ENCODE data around the gene PYHIN1.
"Not testable (repeated sequence)": the region's sequence is repeated elsewhere in the genome, so short reads cannot be mapped to it uniquely, and the experiment has no call there.

PYHIN1 gene

GRCh38 chr1:159000070-159000409 lies 68.7 kb downstream of the PYHIN1 start:
- TF ChIP-seq CTCF (IDR thresholded peaks at IDR 0.05; ENCODE audit: control extremely low read depth, extremely low read depth, low read depth, missing control alignments) = no peak
- POLR2A ChIA-PET = no interaction called here
- CTCF ChIA-PET = interaction anchor here (0.8 to 1.5 kb wide), 4 partner anchors 9 to 493 kb away, joined by 3 to 5 read pairs (median 4); partner anchors contain the start of gene IFI16
- no peak for DNase-seq (ENCODE audit: extremely low spot score)

- DNase-seq (ENCODE audit: extremely low spot score) = no peak
- TF ChIP-seq CTCF (IDR thresholded peaks at IDR 0.05; ENCODE audit: control extremely low read depth, extremely low read depth, low read depth, missing control alignments) = no peak
- ChIA-PET POLR2A (no interaction called here), CTCF (interaction anchor here (0.8 to 1.5 kb wide), 4 partner anchors 8 to 494 kb away, joined by 3 to 5 read pairs (median 4); partner anchors contain the start of gene IFI16)
Measured at GRCh38 chr1:159000625-159001024, 69.3 kb downstream of the PYHIN1 start.

- no peak for DNase-seq (ENCODE audit: extremely low spot score)
- CTCF ChIA-PET = interaction anchor here (1.3 kb wide), 1 partner anchor 14 kb away, joined by 5 read pairs; no protein-coding TSS in a partner anchor
Measured at GRCh38 chr1:159005161-159005560, 73.8 kb downstream of the PYHIN1 start.

GRCh38 chr1:159005676-159006075 lies 74.3 kb downstream of the PYHIN1 start:
- no peak for TF ChIP-seq CTCF (IDR thresholded peaks at IDR 0.05; ENCODE audit: control extremely low read depth, extremely low read depth, low read depth, missing control alignments)
- DNase-seq (ENCODE audit: extremely low spot score) = no peak
- ChIA-PET CTCF (interaction anchor here (1.3 kb wide), 1 partner anchor 13 kb away, joined by 5 read pairs; no protein-coding TSS in a partner anchor), POLR2A (no interaction called here)

More at GRCh38 chr1:159005161-159005560, 73.8 kb downstream of the PYHIN1 start:
- POLR2A ChIA-PET = no interaction called here
- TF ChIP-seq CTCF (IDR thresholded peaks at IDR 0.05; ENCODE audit: control extremely low read depth, extremely low read depth, low read depth, missing control alignments) = no peak

GRCh38 chr1:159006210-159006807 lies 75.0 kb downstream of the PYHIN1 start:
- POLR2A ChIA-PET; DNase-seq (ENCODE audit: extremely low spot score): not testable (repeated sequence)
- CTCF ChIA-PET = interaction anchor here (1.3 kb wide), 1 partner anchor 13 kb away, joined by 5 read pairs; no protein-coding TSS in a partner anchor

GRCh38 chr1:159007726-159008125 lies 76.4 kb downstream of the PYHIN1 start:
- no peak for TF ChIP-seq CTCF (IDR thresholded peaks at IDR 0.05; ENCODE audit: control extremely low read depth, extremely low read depth, low read depth, missing control alignments)

GRCh38 chr1:159008744-159009188 lies 77.4 kb downstream of the PYHIN1 start:
- peak; percentile 29 for DNase-seq (ENCODE audit: extremely low spot score)
- POLR2A ChIA-PET = no interaction called here
- CTCF ChIA-PET = interaction anchor here (1.0 to 2.9 kb wide), 5 partner anchors 8 to 178 kb away, joined by 3 to 16 read pairs (median 5); partner anchors contain the start of gene MNDA
- no peak for TF ChIP-seq CTCF (IDR thresholded peaks at IDR 0.05; ENCODE audit: control extremely low read depth, extremely low read depth, low read depth, missing control alignments)

More at GRCh38 chr1:159007726-159008125, 76.4 kb downstream of the PYHIN1 start:
- no peak for DNase-seq (ENCODE audit: extremely low spot score)
- ChIA-PET POLR2A (no interaction called here), CTCF (interaction anchor here (0.9 to 1.7 kb wide), 4 partner anchors 9 to 64 kb away, joined by 3 read pairs; no protein-coding TSS in a partner anchor)
